Stimulated activated CD4-positive, alpha-beta T cell treated with anti-CD3 and anti-CD28 coated beads, TNF-alpha, amount 100 ng/mL, for 1 hour (primary cell): ENCODE results near the gene OTUD7B.
"Not testable (repeated sequence)": the region's sequence is repeated elsewhere in the genome, so short reads cannot be mapped to it uniquely, and the experiment has no call there.

ENCODE experiments used
- DNase-seq, 3 donors: peaks; one replicate each; pipeline ENCODE4 v3.0.0-alpha.2; 2020; ENCODE audit warnings: low read depth in 3 of 3, low spot score in 1 of 3

The OTUD7B gene

GRCh38 chr1:149957548-149957947 lies 53.0 kb downstream of the OTUD7B start:
- DNase-seq, result not testable (repeated sequence)

DNA sequence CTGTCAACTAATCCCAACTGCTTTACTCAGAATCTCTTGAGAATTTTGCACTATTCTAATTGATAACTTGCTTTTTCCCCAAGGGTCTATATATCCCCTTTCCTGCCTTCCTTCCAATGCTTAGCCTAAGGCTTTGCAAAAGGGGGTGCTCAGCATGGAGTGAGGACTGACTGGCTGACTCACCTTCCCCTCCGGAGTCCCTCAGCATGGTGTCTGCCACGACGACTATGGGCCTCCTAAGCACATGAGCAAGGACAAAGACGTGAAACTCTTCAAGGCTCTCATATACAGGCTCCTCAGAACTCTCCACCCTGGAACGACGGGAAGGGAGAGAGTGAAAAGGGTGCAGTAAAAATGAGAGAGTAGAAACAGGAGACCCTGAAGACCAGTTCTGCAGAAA lies 60.6 kb downstream of the OTUD7B start:
- no peak for DNase-seq

GRCh38 chr1:149945206-149945605 lies 65.3 kb downstream of the OTUD7B start:
- DNase-seq, result no peak

DNA sequence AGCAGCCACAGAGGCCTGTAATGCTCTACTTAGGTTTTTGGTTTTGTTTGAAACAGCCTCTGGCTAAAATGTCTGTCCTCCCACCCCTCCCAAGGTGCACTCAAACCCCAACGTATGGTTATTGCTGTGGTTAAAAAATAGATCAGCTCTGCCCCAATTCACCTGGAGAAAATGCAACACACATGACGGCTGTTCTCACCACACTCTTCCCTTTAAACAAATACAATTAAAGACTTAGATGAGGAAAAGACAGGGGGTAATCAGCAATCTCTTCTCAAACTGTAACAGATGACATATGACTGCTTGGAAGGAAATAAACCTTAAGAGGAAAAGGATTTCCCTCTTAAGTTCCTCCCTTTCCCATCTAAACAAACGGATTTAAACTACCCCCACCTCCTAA lies 67.6 kb downstream of the OTUD7B start:
- DNase-seq, result no peak

DNA sequence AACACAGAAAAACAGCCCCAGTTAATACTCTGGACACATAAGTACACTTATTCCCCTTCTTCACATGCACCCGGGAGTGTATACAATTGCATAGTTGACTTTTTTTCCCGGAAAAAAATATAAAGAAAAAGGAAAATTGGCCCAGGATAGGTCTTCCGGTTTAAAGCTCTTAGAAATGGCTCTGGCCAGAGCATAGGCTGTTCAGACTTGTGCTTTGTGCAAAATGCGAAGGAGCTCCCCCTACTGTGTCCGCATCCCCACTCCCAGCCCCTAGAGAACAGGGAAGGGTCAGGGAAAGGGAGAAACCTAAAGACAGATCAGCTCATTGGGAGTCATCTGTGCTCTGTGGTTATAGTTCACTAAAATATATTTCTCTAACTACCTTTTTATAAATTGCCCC lies 68.3 kb downstream of the OTUD7B start:
- DNase-seq, result no peak

DNA sequence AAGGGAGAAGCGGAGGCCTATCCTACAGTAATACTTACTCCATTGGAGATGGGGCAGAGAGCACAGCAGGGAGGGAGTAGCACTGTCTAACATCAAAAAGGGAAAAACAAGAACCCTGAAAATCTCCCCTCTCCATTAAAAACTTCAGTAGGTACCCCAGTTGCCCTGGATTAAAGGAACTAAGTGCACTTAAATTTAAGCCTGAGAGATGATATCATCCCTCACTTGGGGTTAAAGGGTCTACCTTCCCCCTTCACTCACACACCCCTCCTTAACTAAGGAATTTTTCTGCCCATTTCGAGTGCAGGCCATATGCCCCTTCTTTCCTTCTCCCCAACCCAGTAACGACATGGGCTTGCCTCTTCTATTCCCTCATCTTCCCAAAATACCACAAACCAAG lies 70.1 kb downstream of the OTUD7B start:
- no peak for DNase-seq

DNA sequence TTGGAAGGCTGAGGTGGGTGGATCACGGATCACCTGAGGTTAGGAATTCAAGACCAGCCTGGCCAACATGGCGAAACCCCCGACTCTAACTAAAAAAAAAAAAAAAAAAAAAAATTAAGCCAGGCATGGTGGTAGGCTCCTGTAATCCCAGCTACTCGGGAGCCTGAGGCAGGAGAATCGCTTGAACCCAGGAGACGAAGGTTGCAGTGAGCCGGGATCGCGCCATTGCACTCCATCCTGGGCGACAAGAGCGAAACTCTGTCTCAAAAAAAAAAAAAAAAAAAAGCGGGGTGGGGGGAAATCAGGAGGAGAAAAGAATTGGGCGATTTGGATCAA lies 71.9 kb downstream of the OTUD7B start:
- DNase-seq, result not testable (repeated sequence)

DNA sequence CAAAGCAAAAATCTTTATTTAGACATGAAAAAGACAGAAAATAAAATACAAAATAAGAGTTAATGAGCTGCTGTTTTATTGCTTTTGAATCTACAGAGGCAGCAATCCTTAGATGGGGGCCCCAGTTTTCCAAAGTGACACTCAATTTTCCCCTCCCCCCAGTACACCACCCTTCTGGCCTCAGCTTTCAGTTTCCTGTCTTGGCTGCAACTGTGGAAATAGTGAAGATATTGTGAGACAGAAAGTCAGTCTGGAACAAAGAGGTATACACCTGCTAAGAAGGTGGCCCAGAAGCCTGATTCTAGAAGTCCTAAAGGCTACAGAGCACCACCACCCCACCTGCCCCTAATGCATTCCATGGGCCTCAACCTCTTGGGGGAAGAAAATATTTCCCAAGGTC lies 72.8 kb downstream of the OTUD7B start:
- no peak for DNase-seq

DNA sequence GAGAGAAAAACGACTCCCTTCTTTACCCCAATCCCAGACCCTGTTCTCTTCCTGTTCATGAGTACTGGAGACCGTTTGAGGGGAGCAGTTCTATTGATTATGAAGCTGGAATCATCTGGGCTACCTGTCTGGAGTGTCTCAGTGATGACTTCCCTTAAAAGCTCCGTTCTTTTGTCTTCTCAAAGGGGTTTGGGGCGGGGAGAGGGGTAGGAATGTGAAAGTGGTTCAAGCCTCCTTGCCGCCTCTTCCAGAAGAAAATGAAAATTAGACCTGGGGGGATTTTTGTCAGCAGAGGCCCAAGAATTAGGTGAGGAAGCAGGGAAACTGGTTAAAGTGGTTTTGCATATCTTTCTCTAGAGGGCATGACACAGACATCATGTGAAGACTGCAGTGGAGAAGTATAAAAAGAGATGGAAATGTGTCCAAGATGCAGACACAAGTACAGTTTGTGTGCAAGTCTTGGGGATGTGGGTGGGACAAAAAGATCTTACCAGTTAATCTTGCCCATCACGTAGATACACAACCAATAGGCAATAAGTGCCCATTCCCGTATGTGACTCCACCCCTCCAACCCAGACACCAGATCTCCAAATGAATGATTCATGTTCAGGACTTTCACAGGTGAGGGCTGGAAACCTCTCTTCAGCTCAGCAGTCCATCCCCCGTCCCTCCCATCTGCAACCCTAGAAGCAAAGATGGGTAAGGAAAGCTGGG lies 73.4 kb downstream of the OTUD7B start:
- DNase-seq, result no peak

DNA sequence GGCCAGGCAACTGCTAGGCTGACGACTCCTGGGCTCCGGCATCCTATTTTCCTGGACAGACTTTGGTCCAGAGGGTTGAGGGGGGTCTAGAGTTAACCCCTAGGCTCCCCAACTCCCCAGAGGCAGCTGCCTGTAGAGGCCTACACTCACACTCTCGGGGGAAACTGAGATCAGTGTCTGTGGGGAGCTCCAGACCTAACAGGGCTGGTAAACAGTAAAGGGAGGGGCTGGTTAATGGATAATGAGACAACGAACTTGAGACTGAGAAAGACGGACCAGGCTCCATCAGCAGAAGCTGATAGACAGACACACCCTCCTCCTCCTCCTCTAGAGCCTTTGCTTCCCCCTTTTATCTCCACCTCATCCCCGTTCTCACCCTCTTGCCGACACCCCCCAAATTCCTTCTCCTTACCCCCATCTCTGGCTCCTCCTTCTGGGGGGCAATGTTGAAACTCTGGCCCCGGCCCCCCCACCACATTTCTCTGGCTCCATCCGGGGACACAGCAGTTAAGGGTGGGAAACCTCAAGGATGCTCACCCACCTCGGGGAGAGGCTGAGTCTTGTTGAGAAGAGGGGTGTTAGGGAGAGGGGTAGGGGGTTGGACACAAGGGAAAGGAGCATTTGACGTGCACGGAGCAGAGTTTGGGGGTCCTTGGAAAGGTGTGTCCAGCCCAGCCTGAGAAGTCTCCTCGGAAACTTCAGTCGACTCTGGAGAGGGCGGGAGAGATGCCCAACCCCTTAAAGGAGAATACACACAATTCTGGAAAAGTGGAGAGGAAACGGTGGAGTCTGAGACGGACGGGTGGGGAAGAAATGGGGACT lies 74.1 kb downstream of the OTUD7B start, which contains the start of gene MTMR11:
TSS of gene MTMR11 (minus strand) at position 710 of the 822 bp plus-strand sequence. CDS start at position 478, 232 bp downstream.
- no peak for DNase-seq

DNA sequence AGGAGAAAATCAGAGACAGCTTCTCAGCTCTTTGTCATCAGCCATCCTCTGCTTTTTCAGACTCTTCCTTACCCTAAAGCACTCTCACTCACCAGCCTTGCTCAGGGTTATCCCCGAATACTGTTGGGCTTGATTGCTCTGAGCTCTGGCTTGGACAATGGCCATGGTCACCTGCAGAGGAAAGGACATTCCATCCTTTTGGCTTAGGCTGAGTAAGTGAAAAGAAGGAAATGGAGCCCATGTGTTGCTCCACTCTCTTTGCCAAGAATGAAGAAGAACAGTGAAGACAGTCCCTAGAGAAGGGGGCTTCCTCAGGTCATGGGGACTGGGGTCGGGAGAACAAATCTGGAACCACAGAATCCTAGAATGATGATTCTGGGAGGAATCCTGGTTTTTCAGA lies 76.2 kb downstream of the OTUD7B start:
- DNase-seq, result no peak

- no peak for DNase-seq
These were observed 77.3 kb downstream of the OTUD7B start for GRCh38 chr1:149933208-149933607.

GRCh38 chr1:149932474-149932873 lies 78.1 kb downstream of the OTUD7B start:
- no peak for DNase-seq

GRCh38 chr1:149931212-149931790 lies 79.2 kb downstream of the OTUD7B start:
- no peak for DNase-seq

GRCh38 chr1:149929856-149930255 lies 80.7 kb downstream of the OTUD7B start:
- DNase-seq, result no peak

- DNase-seq, result no peak
These were observed 82.2 kb downstream of the OTUD7B start for GRCh38 chr1:149928401-149928724.

GRCh38 chr1:149927563-149928400 lies 82.7 kb downstream of the OTUD7B start, which contains the start of gene SF3B4:
Gene SF3B4, minus strand, starts transcription at chr1:149927803. Its CDS starts 44 bp downstream, at chr1:149927759.
- peak; percentile 84 to 92 (median 88) for DNase-seq

DNA sequence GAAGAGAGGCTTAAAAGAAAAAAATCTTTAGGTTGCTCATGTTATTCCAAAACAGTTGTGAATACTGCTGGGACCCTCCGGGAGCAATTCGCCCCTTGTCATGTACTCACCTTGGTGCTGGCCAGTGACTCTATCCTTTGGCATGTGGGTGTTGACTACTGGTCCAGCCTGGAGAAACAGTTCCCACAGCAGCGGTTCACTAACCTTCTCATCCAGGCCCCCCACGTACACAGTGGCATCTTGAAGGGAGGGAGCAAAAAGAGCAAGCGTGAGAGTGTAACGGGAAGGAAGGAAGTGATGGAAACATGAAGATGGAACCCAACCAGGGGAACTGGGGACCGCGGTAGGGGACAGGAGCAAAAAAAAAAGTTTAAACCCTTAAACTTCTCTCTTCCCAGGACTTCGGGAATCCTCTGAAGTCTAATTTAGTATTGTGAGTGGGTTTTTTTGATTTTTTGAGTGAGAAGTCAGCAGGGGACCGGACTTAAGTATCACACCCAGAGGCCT lies 83.4 kb downstream of the OTUD7B start:
- DNase-seq, result no peak

- no peak for DNase-seq
These were observed 84.2 kb downstream of the OTUD7B start for GRCh38 chr1:149926296-149926695.

- no peak for DNase-seq
These were observed 84.8 kb downstream of the OTUD7B start for GRCh38 chr1:149925751-149926150.

DNA sequence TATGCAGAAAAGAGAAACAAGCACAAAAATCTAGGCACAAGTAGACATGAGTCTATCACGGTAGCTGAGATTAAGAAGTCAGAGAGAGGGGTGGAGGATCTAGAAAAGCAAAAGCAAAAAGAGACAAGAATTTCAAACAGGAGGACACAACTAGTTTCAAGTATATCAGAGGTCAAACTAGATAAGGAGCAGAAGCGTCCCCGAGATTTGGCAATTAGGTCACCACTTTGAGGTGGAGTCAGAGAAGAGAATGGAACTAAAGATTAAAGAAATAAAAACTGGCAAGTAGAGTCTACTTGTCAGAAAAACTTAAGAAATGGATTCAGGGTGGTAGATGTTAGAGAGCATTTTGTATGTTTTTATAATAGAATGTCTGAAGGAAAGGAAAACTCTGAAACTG lies 85.2 kb downstream of the OTUD7B start:
- DNase-seq, result no peak
